Activated T-cell treated with anti-CD3 and anti-CD28 coated beads for 1 hour (primary cell): ENCODE measurements around the gene KRTAP24-1.

Experiments used
- DNase-seq: peaks from one replicate; pipeline ENCODE4 v3.0.0-alpha.2; 2020; ENCODE audit warnings: low read depth

The KRTAP24-1 gene

GRCh38 chr21:30234050-30234449 lies 48.7 kb downstream of the KRTAP24-1 start:
- no peak for DNase-seq

GRCh38 chr21:30233228-30234020 lies 49.3 kb downstream of the KRTAP24-1 start:
- DNase-seq = no peak

- no peak for DNase-seq
Observed at GRCh38 chr21:30232011-30232410, 50.7 kb downstream of the KRTAP24-1 start.
